Activated CD8-positive, alpha-beta memory T cell treated with anti-CD3 and anti-CD28 coated beads for 24 hours (primary cell): ENCODE results near the gene PPRC1.

Source experiments
- DNase-seq: peaks from one replicate; pipeline ENCODE4 v3.0.0-alpha.2; 2020

PPRC1 gene

GRCh38 chr10:102196893-102197292 is 64.1 kb downstream of the PPRC1 start:
- no peak for DNase-seq

DNA sequence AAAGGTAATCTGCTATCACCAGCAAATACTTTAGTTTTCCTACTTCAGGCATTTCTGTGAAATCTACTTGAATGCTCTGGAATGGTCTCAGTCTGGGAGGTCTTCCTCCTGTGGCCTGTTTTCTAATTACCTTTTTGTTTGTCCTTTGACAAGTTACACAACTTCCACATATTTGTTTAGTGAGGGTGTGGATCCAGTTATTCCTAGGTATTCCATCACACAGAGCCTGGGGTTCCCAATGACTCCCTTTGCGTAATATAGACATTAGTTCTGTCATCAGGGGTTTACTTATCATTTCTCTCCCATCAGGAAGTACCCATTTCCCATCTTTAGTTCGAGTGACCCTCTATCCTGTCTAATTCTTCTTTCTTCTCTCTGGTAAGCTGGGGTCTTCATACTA is 65.2 kb downstream of the PPRC1 start:
- no peak for DNase-seq
